ENCODE data around the gene ENOX1.

DNA sequence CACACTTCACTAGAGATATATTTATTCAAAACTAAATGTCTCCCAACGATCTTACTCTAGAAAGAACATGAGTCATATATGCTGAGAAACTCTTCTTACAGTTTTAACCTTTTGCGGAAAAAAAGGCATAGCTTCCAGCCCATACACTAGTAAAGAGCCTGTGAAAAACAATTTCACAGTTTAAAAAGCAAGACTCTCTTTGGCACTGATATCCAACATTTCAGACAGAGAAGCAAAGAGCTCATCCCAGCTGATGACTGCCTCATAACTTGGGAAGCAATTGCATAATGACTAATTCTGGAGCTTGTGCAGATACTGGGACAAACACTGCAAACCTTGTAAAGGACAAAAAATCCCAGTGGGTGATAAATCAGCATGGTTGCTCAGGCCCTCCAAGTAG lies 88.0 kb downstream of the ENOX1 start:
- TF ChIP-seq, protein P1, sequence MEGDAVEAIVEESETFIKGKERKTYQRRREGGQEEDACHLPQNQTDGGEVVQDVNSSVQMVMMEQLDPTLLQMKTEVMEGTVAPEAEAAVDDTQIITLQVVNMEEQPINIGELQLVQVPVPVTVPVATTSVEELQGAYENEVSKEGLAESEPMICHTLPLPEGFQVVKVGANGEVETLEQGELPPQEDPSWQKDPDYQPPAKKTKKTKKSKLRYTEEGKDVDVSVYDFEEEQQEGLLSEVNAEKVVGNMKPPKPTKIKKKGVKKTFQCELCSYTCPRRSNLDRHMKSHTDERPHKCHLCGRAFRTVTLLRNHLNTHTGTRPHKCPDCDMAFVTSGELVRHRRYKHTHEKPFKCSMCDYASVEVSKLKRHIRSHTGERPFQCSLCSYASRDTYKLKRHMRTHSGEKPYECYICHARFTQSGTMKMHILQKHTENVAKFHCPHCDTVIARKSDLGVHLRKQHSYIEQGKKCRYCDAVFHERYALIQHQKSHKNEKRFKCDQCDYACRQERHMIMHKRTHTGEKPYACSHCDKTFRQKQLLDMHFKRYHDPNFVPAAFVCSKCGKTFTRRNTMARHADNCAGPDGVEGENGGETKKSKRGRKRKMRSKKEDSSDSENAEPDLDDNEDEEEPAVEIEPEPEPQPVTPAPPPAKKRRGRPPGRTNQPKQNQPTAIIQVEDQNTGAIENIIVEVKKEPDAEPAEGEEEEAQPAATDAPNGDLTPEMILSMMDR (conservative IDR thresholded peaks at IDR 0.05) = no peak
- TF ChIP-seq EZH2 (IDR thresholded peaks at IDR 0.05; ENCODE audit: low read depth) = no peak
